HepG2 (cell line): ENCODE data around the gene AGBL2. TPM values are rescaled to one million over a fixed set of nuclear protein-coding genes. Genes with fewer than 3 reads are reported as not detected.

Experiments used
- ARNTL ChIP-seq: sonication (generic); formaldehyde crosslinking; IDR thresholded peaks from 2 replicates; pipeline ENCODE4 v1.4.0; 2020; ENCODE audit warnings: mild to moderate bottlenecking, missing genetic modification reagents
- FLYWCH1 ChIP-seq: sonication (generic); formaldehyde crosslinking; IDR thresholded peaks from 2 replicates; pipeline ENCODE4 v1.8.1; 2023; ENCODE audit warnings: mild to moderate bottlenecking, missing genetic modification reagents
- HDAC6 ChIP-seq: fragments of 200-600 bp; sonication (generic); IDR thresholded peaks from 2 replicates; pipeline ENCODE4 v1.7.0; 2017; ENCODE audit warnings: mild to moderate bottlenecking, antibody characterized with exemption, low read length, low read depth
- NFYB ChIP-seq: sonication (generic); formaldehyde crosslinking; IDR thresholded peaks from 2 replicates; pipeline ENCODE4 v1.4.0; 2020; ENCODE audit warnings: missing genetic modification reagents
- PAX8 ChIP-seq: sonication (generic); formaldehyde crosslinking; IDR thresholded peaks from 2 replicates; pipeline ENCODE4 v1.8.0; 2022; ENCODE audit warnings: mild to moderate bottlenecking, missing genetic modification reagents, borderline replicate concordance
- RAD21 ChIP-seq: fragments of 450-650 bp; formaldehyde crosslinking; IDR thresholded peaks from 2 replicates; pipeline ENCODE4 v1.5.0; 2020; ENCODE audit warnings: mild to moderate bottlenecking
- RBAK ChIP-seq: sonication (generic); formaldehyde crosslinking; IDR thresholded peaks from 2 replicates; pipeline ENCODE4 v1.5.1; 2020; ENCODE audit warnings: mild to moderate bottlenecking, missing genetic modification reagents
- TCF7L2 ChIP-seq: IDR thresholded peaks from 2 replicates; pipeline ENCODE4 v1.6.1; 2011; ENCODE audit warnings: mild to moderate bottlenecking, low read depth, low read length, moderate library complexity
- TP53 ChIP-seq: sonication (generic); formaldehyde crosslinking; conservative IDR thresholded peaks from 2 replicates; pipeline ENCODE4 v1.4.0; 2020; ENCODE audit warnings: missing genetic modification reagents
- ZMYM2 ChIP-seq: sonication (generic); formaldehyde crosslinking; IDR thresholded peaks from 2 replicates; pipeline ENCODE4 v1.8.0; 2022; ENCODE audit warnings: mild to moderate bottlenecking, missing genetic modification reagents
- ZNF530 ChIP-seq: sonication (generic); formaldehyde crosslinking; IDR thresholded peaks from 2 replicates; pipeline ENCODE4 v1.5.0; 2020; ENCODE audit warnings: low read depth, mild to moderate bottlenecking, missing genetic modification reagents
- ZNF572 ChIP-seq: sonication (generic); formaldehyde crosslinking; IDR thresholded peaks from 2 replicates; pipeline ENCODE4 v1.5.1; 2020; ENCODE audit warnings: mild to moderate bottlenecking, missing genetic modification reagents
- ZNF703 ChIP-seq: sonication (generic); formaldehyde crosslinking; IDR thresholded peaks from 2 replicates; pipeline ENCODE4 v1.5.1; 2020; ENCODE audit warnings: missing genetic modification reagents, mild to moderate bottlenecking, moderate library complexity, borderline replicate concordance
- polyA plus RNA-seq, 8 experiments: library from polyadenylated mRNA; depleted of rRNA in 3 of 8; stranded (reverse) in 7 of 8; unstranded in 1 of 8; fragments of >200 nt; fragmentation: Illumina TruSeq in 4 of 8; extraction: Trizol in 4 of 8; gene quantifications; 2 replicates each; pipeline versions ENCODE4 v1.2.1 to v1.2.3, GENCODE V29; 2011 to 2016; ENCODE audit warnings: low read depth in 4 of 8, missing spikeins in 1 of 8, mixed read lengths in 1 of 8; ENCODE audit not compliant: insufficient read depth in 1 of 8
- total RNA-seq, 5 experiments: library from RNA; depleted of rRNA; stranded (reverse); fragments of >200 nt; fragmentation: Illumina TruSeq; extraction: Trizol; gene quantifications; 2 replicates each; pipeline ENCODE4 v1.2.3, GENCODE V29; 2016; ENCODE audit warnings: low read depth in 1 of 5
- TF ChIP-seq, protein P1 (sequence below), 2 experiments: sonication (generic) in 1 of 2; formaldehyde crosslinking in 1 of 2; IDR thresholded peaks; 2 replicates each; pipeline versions ENCODE4 v1.5.1 to v1.6.1; 2011 to 2020; ENCODE audit warnings: borderline replicate concordance in 1 of 2, low read depth in 1 of 2, low read length in 1 of 2, mild to moderate bottlenecking in 1 of 2, missing genetic modification reagents in 1 of 2, moderate library complexity in 1 of 2
- TF ChIP-seq, protein P2 (sequence below): sonication (generic); formaldehyde crosslinking; IDR thresholded peaks from 2 replicates; pipeline ENCODE4 v1.8.0; 2022; ENCODE audit warnings: mild to moderate bottlenecking, missing genetic modification reagents, moderate library complexity
- TF ChIP-seq, protein P3 (sequence below): sonication (generic); formaldehyde crosslinking; IDR thresholded peaks from 2 replicates; pipeline ENCODE4 v1.8.0; 2022; ENCODE audit warnings: missing genetic modification reagents, mild to moderate bottlenecking, moderate library complexity, borderline replicate concordance
- TF ChIP-seq, protein P4 (sequence below): IDR thresholded peaks from 2 replicates; pipeline ENCODE4 v1.6.1; 2016; ENCODE audit warnings: mild to moderate bottlenecking
- TF ChIP-seq, protein P5 (sequence below): sonication (generic); formaldehyde crosslinking; IDR thresholded peaks from 2 replicates; pipeline ENCODE4 v1.8.1; 2023; ENCODE audit warnings: mild to moderate bottlenecking, missing genetic modification reagents

The AGBL2 gene
- total and polyA plus RNA-seq, 2 of the 13 experiments (the other 11 are each of a cell fraction or from before 2014, with no cell fraction given): 1.6 to 5.7 TPM

DNA sequence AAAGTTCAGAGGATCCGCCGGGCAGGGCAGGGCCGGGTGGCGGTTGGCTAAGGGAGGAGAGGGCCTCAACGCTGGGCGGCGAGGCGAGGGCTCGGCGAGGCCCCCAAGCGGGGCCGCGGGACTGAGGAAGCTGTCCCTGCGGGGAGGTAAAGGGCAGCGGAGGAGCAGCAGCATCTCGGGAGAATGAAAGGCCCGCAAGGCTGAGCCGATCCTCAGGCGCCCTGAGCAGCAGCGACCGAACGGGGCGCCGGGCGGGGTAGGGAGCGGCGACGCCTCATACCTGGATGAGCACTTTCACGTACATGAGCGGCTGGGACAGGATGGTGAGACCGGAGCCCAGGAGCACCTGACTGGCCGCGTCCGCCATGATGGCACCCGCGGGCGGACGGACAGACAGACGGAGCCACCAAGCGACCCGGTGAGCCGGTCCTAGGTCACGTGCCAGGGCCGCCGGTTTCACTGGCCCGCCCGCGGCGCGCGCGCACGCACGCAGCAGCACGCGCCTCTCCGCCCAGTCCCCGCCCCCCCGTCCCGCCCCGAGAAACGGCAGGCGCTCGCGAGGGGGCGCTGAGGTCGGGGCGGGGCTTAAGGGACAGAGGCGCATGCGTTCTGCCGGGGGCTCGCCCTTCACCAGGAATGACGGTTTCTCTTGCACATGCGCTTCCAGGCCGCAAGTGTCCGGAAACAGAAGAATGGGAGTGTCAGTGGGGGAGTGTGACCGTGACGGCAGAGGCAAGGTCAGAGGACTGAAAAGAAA is 72.9 kb downstream of the AGBL2 start, which contains the start of gene MTCH2 (continued):
- TF ChIP-seq, protein P1, sequence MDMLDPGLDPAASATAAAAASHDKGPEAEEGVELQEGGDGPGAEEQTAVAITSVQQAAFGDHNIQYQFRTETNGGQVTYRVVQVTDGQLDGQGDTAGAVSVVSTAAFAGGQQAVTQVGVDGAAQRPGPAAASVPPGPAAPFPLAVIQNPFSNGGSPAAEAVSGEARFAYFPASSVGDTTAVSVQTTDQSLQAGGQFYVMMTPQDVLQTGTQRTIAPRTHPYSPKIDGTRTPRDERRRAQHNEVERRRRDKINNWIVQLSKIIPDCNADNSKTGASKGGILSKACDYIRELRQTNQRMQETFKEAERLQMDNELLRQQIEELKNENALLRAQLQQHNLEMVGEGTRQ (IDR thresholded peaks at IDR 0.05; ENCODE audit: low read depth, low read length): peak; percentile 82
- TF ChIP-seq, protein P1 (CRISPR knock-in tag; IDR thresholded peaks at IDR 0.05; ENCODE audit: borderline replicate concordance): peak; percentile 81; the same call in 1 of the 2 replicates
- TF ChIP-seq, protein P2, sequence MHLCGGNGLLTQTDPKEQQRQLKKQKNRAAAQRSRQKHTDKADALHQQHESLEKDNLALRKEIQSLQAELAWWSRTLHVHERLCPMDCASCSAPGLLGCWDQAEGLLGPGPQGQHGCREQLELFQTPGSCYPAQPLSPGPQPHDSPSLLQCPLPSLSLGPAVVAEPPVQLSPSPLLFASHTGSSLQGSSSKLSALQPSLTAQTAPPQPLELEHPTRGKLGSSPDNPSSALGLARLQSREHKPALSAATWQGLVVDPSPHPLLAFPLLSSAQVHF (CRISPR knock-in tag): no peak
- TF ChIP-seq, protein P3, sequence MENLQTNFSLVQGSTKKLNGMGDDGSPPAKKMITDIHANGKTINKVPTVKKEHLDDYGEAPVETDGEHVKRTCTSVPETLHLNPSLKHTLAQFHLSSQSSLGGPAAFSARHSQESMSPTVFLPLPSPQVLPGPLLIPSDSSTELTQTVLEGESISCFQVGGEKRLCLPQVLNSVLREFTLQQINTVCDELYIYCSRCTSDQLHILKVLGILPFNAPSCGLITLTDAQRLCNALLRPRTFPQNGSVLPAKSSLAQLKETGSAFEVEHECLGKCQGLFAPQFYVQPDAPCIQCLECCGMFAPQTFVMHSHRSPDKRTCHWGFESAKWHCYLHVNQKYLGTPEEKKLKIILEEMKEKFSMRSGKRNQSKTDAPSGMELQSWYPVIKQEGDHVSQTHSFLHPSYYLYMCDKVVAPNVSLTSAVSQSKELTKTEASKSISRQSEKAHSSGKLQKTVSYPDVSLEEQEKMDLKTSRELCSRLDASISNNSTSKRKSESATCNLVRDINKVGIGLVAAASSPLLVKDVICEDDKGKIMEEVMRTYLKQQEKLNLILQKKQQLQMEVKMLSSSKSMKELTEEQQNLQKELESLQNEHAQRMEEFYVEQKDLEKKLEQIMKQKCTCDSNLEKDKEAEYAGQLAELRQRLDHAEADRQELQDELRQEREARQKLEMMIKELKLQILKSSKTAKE (CRISPR knock-in tag): no peak
- no peak; the same call in 1 of the 2 replicates for TF ChIP-seq TP53 (CRISPR knock-in tag)
- no peak for TF ChIP-seq RBAK (CRISPR knock-in tag)
- TF ChIP-seq PAX8 (CRISPR knock-in tag): no peak; the same call in 1 of the 2 replicates
- TF ChIP-seq HDAC6: no peak
- TF ChIP-seq NFYB (CRISPR knock-in tag): peak; percentile 60
- no peak for TF ChIP-seq ZNF703
- TF ChIP-seq ZNF572: 0 out of 2 replicates have a peak, but pooled peaks have one; percentile 47
- TF ChIP-seq FLYWCH1 (CRISPR knock-in tag): peak; percentile 67; the same call in 1 of the 2 replicates
- TF ChIP-seq, protein P4, sequence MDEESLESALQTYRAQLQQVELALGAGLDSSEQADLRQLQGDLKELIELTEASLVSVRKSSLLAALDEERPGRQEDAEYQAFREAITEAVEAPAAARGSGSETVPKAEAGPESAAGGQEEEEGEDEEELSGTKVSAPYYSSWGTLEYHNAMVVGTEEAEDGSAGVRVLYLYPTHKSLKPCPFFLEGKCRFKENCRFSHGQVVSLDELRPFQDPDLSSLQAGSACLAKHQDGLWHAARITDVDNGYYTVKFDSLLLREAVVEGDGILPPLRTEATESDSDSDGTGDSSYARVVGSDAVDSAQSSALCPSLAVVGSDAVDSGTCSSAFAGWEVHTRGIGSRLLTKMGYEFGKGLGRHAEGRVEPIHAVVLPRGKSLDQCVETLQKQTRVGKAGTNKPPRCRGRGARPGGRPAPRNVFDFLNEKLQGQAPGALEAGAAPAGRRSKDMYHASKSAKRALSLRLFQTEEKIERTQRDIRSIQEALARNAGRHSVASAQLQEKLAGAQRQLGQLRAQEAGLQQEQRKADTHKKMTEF: peak; percentile 90
- TF ChIP-seq, protein P5, sequence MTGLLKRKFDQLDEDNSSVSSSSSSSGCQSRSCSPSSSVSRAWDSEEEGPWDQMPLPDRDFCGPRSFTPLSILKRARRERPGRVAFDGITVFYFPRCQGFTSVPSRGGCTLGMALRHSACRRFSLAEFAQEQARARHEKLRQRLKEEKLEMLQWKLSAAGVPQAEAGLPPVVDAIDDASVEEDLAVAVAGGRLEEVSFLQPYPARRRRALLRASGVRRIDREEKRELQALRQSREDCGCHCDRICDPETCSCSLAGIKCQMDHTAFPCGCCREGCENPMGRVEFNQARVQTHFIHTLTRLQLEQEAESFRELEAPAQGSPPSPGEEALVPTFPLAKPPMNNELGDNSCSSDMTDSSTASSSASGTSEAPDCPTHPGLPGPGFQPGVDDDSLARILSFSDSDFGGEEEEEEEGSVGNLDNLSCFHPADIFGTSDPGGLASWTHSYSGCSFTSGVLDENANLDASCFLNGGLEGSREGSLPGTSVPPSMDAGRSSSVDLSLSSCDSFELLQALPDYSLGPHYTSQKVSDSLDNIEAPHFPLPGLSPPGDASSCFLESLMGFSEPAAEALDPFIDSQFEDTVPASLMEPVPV (CRISPR knock-in tag): peak; percentile 86
- no peak for TF ChIP-seq ZNF530 (CRISPR knock-in tag)
- TF ChIP-seq ZMYM2: no peak
- TF ChIP-seq TCF7L2: no peak
- peak; percentile 97 for TF ChIP-seq ARNTL (CRISPR knock-in tag)
- TF ChIP-seq RAD21 (CRISPR knock-in tag): peak; percentile 55
